Right lobe of liver (tissue), 6 donors: Measurements from ENCODE around the gene FGF14. TPM values are rescaled to one million over a fixed set of nuclear protein-coding genes. Genes with fewer than 3 reads are reported as not detected.

Experiments
- ATAC-seq, 4 donors: fragments of 200-7000 bp; cut with Tn5 transposase; one replicate each; pipeline ENCODE4 v1.9.1; 2020; ENCODE audit warnings: mild to moderate bottlenecking in 4 of 4, moderate library complexity in 4 of 4
- DNase-seq, 3 donors: peaks; one replicate each; pipeline ENCODE4 v3.0.0-alpha.2; 2020
- H3K27ac ChIP-seq, 3 donors: fragments of 200-600 bp; one replicate each; pipeline ENCODE4 v1.8.0; 2022
- H3K27me3 ChIP-seq, 2 donors: fragments of 200-600 bp; one replicate each; pipeline ENCODE4 v1.8.0; 2022
- H3K36me3 ChIP-seq, 4 donors: fragments of 200-600 bp; sonication (generic) in 1 of 4; one replicate each; pipeline versions ENCODE4 v1.5.1 to v1.8.0; 2017 to 2022; ENCODE audit warnings: control low read depth in 1 of 4
- H3K4me1 ChIP-seq, 4 donors: fragments of 200-600 bp; sonication (generic) in 1 of 4; one replicate each; pipeline versions ENCODE4 v1.5.1 to v1.8.0; 2017 to 2022; ENCODE audit warnings: control low read depth in 1 of 4
- H3K4me3 ChIP-seq, 3 donors: fragments of 200-600 bp; one replicate each; pipeline ENCODE4 v1.8.0; 2022
- H3K9me3 ChIP-seq, 4 donors: fragments of 200-600 bp; sonication (generic) in 1 of 4; one replicate each; pipeline versions ENCODE4 v1.5.1 to v1.8.0; 2017 to 2022; ENCODE audit warnings: control low read depth in 1 of 4
- CTCF ChIP-seq, 4 donors: fragments of 200-600 bp in 3 of 4; fragments of 450-650 bp in 1 of 4; IDR thresholded peaks; one replicate each; pipeline versions ENCODE4 v1.5.1 to v1.8.0; 2016 to 2022; ENCODE audit warnings: antibody characterized with exemption in 4 of 4, mild to moderate bottlenecking in 2 of 4
- POLR2A ChIP-seq: fragments of 450-650 bp; IDR thresholded peaks from one replicate; pipeline ENCODE4 v1.6.1; 2017; ENCODE audit warnings: antibody characterized with exemption, mild to moderate bottlenecking
- WGBS: methylation state at CpG from one replicate; pipeline ENCODE4 v1.1.6; 2018; ENCODE audit warnings: low coverage, low lambda C conversion rate; ENCODE audit not compliant: insufficient coverage; ENCODE audit errors: missing lambda C conversion rate; 5-methylcytosine and 5-hydroxymethylcytosine counted together
- intact Hi-C, 2 donors: fragments of 100-400 bp; cut with DNase I; formaldehyde crosslinking; loops; one replicate each; pipeline versions ENCODE4 v1.11.2 to v1.14.1; 2022
- total RNA-seq, 6 experiments: library from RNA; depleted of rRNA in 2 of 6; stranded (reverse); fragments of >200 nt in 2 of 6; fragmentation: NEBNext Ultra II Directional in 3 of 6; extraction: Animal tissue kit (Norgen Biotek cat#: 25700) in 3 of 6; gene quantifications; one replicate each; pipeline versions ENCODE4 v1.1.0 to v1.2.4, GENCODE V29; 2016 to 2023
- donor health status: DM: no; HTN: yes; CAD: no.
- donor health status: DM: no; HTN: no; CAD: no.
- donor health status: DM: no; HTN: no; CAD: no.
- donor health status: DM: no; HTN: yes; CAD: no.
- donor health status: DM: no; HTN: yes; CAD: no.

The FGF14 gene
- total RNA-seq, 6 experiments from 2014 or later = 0.42 to 6.3 (median 1.2) TPM

GRCh38 chr13:101717353-101717752 is 684.5 kb downstream of the FGF14 start:
- no peak overlapping the region for H3K27ac ChIP-seq
- intact Hi-C loops = no loop called here
- WGBS = 87% methylated on average over 10 of the region's 10 CpGs
- ATAC-seq (no peak), DNase-seq (no peak)
- H3K36me3 ChIP-seq = no peaks in the 10 kb centered on the region
- H3K27me3 ChIP-seq = no peaks in the 10 kb centered on the region
- no peaks in the 10 kb centered on the region for H3K4me1 ChIP-seq
- TF ChIP-seq CTCF (IDR thresholded peaks at IDR 0.05) = no peak
- no peak for TF ChIP-seq POLR2A
- no peak overlapping the region for H3K4me3 ChIP-seq
- H3K9me3 ChIP-seq = no peaks in the 10 kb centered on the region

- no peak for DNase-seq
- Histone ChIP-seq H3K27ac (no peak overlapping the region), H3K36me3 (no peaks in the 10 kb centered on the region), H3K27me3 (no peaks in the 10 kb centered on the region), H3K4me3 (no peak overlapping the region), H3K9me3 (no peaks in the 10 kb centered on the region), H3K4me1 (peaks cover 0 to 7% (median 3%) of the 10 kb centered on the region in 4 donors)
- intact Hi-C loops = no loop called here
- 83% methylated on average over 3 of the region's 3 CpGs for WGBS
- no peak for ATAC-seq
- TF ChIP-seq POLR2A = no peak
Observed at GRCh38 chr13:101714195-101714594, 687.7 kb downstream of the FGF14 start.

- WGBS = 64% methylated on average over 2 of the region's 2 CpGs
- no peak for ATAC-seq
- intact Hi-C loops = no loop called here
Observed at GRCh38 chr13:101712026-101712348, 689.9 kb downstream of the FGF14 start.

GRCh38 chr13:101711307-101712025 is 690.4 kb downstream of the FGF14 start:
- H3K27me3 ChIP-seq = no peaks in the 10 kb centered on the region
- H3K27ac ChIP-seq = no peak overlapping the region
- TF ChIP-seq POLR2A = no peak
- TF ChIP-seq CTCF (IDR thresholded peaks at IDR 0.05) = no peak
- H3K4me3 ChIP-seq = no peak overlapping the region
- no peaks in the 10 kb centered on the region for H3K9me3 ChIP-seq
- no peak for DNase-seq
- WGBS = 83% methylated on average over 2 of the region's 2 CpGs
- ATAC-seq = no peak
- intact Hi-C loops = no loop called here
- no peaks in the 10 kb centered on the region for H3K36me3 ChIP-seq
- H3K4me1 ChIP-seq = peaks cover 0 to 27% (median 7%) of the 10 kb centered on the region in 4 donors

More at GRCh38 chr13:101712026-101712348, 689.9 kb downstream of the FGF14 start:
- Histone ChIP-seq H3K4me3 (no peak overlapping the region), H3K4me1 (peaks cover 0 to 22% (median 7%) of the 10 kb centered on the region in 4 donors), H3K36me3 (no peaks in the 10 kb centered on the region), H3K9me3 (no peaks in the 10 kb centered on the region), H3K27me3 (no peaks in the 10 kb centered on the region), H3K27ac (no peak overlapping the region)
- TF ChIP-seq CTCF (IDR thresholded peaks at IDR 0.05) = no peak
- TF ChIP-seq POLR2A = no peak
- no peak for DNase-seq

GRCh38 chr13:101709952-101710351 is 691.9 kb downstream of the FGF14 start:
- peaks cover 0 to 31% (median 7%) of the 10 kb centered on the region in 4 donors for H3K4me1 ChIP-seq
- no peak for DNase-seq
- ATAC-seq = peak; percentile 57 to 76 (median 64)
- WGBS = 38% methylated on average over 6 of the region's 6 CpGs
- intact Hi-C loops = no loop called here
- H3K27ac ChIP-seq = peak overlapping the region in 2 of 3 donors; percentile 19 to 25
- TF ChIP-seq POLR2A (no peak), CTCF (IDR thresholded peaks at IDR 0.05) (no peak)
- no peaks in the 10 kb centered on the region for H3K9me3 ChIP-seq
- no peaks in the 10 kb centered on the region for H3K27me3 ChIP-seq
- no peaks in the 10 kb centered on the region for H3K36me3 ChIP-seq
- no peak overlapping the region for H3K4me3 ChIP-seq
